Testis (tissue), 2 donors: Measurements from ENCODE around the gene LONP1.

ENCODE experiments used
- POLR2A ChIP-seq: fragments of 450-650 bp; IDR thresholded peaks from one replicate; pipeline ENCODE4 v1.6.1; 2017; ENCODE audit warnings: antibody characterized with exemption, mild to moderate bottlenecking, moderate library complexity
- TF ChIP-seq, protein P1 (sequence below), 3 experiments: fragments of 450-650 bp in 2 of 3; fragments of 200-600 bp in 1 of 3; sonication (generic) in 1 of 3; IDR thresholded peaks; one replicate each; pipeline ENCODE4 v1.5.1; 2016 to 2019; ENCODE audit warnings: antibody characterized with exemption in 3 of 3, mild to moderate bottlenecking in 2 of 3, moderate library complexity in 1 of 3

DNA sequence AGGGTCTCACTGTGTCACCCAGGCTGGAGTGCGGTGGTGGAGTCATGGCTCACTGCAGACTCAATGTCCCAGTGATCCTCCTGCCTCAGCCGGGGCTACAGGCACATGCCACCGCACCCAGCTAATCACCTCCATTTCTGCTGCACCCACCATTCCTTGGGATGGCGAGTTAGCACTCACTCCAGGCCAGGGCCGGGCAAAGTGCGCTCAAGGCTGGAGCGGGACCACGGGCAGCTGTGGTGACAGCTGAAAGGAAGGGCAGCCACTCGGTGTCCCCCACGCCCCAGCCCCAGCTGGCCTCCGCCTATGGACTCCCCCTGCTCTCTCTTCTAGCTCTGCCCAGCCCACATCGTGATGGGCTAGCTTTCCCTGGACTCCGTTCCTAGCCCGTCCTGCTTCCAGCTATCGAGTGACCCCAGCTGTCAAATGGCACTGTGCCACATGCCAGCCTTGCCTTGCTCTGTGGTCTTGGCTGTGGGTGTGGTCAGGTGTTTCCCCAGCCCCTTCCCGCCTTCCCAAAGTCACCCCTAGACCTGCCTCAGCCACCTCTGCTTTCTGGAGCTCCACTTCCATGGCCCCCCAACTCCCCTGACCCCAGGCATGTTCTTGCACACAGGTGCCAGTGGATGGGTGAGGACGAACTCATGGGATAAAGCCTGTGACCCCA lies 43.7 kb downstream of the LONP1 start:
- TF ChIP-seq, protein P1, sequence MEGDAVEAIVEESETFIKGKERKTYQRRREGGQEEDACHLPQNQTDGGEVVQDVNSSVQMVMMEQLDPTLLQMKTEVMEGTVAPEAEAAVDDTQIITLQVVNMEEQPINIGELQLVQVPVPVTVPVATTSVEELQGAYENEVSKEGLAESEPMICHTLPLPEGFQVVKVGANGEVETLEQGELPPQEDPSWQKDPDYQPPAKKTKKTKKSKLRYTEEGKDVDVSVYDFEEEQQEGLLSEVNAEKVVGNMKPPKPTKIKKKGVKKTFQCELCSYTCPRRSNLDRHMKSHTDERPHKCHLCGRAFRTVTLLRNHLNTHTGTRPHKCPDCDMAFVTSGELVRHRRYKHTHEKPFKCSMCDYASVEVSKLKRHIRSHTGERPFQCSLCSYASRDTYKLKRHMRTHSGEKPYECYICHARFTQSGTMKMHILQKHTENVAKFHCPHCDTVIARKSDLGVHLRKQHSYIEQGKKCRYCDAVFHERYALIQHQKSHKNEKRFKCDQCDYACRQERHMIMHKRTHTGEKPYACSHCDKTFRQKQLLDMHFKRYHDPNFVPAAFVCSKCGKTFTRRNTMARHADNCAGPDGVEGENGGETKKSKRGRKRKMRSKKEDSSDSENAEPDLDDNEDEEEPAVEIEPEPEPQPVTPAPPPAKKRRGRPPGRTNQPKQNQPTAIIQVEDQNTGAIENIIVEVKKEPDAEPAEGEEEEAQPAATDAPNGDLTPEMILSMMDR (IDR thresholded peaks at IDR 0.05) = no peak
- TF ChIP-seq POLR2A = no peak
